Breast epithelium (tissue), 3 donors: ENCODE measurements around the gene ULBP2.

Experiments used
- CTCF ChIP-seq, 3 donors: fragments of 450-650 bp; IDR thresholded peaks; one replicate each; pipeline ENCODE4 v1.5.1; 2016 to 2017; ENCODE audit warnings: antibody characterized with exemption in 3 of 3, mild to moderate bottlenecking in 3 of 3, moderate library complexity in 3 of 3
- POLR2A ChIP-seq: fragments of 450-650 bp; IDR thresholded peaks from one replicate; pipeline ENCODE4 v1.6.1; 2016; ENCODE audit warnings: antibody characterized with exemption, mild to moderate bottlenecking, moderate library complexity
- POLR2AphosphoS5 ChIP-seq, 3 donors: sonication (generic); formaldehyde crosslinking; IDR thresholded peaks; one replicate each; pipeline ENCODE4 v1.6.1; 2017; ENCODE audit warnings: antibody characterized with exemption in 3 of 3

- TF ChIP-seq CTCF (IDR thresholded peaks at IDR 0.05): no peak
- no peak for TF ChIP-seq POLR2AphosphoS5 (IDR thresholded peaks at IDR 0.05)
- no peak for TF ChIP-seq POLR2A
Measured at GRCh38 chr6:149987602-149988107, 45.8 kb downstream of the ULBP2 start.
